GM23338 (cell line): ENCODE measurements around the gene CDC42SE1. TPM values are rescaled to one million over a fixed set of nuclear protein-coding genes. Genes with fewer than 3 reads are reported as not detected.

Experiments
- ATAC-seq: fragments of 200-7000 bp; cut with Tn5 transposase; 3 replicates; pipeline ENCODE4 v1.9.1; 2020
- DNase-seq: peaks from one replicate; pipeline ENCODE4 v3.0.0-alpha.2; 2015; ENCODE audit warnings: low spot score
- H2AFZ ChIP-seq: fragments of 200-600 bp; sonication (generic); 2 replicates; pipeline ENCODE4 v1.8.0; 2016; ENCODE audit warnings: antibody characterized with exemption, mild to moderate bottlenecking, moderate library complexity
- H3F3A ChIP-seq: fragments of 200-600 bp; sonication (generic); replicated peaks from 2 replicates; pipeline ENCODE4 v1.8.0; 2017; ENCODE audit warnings: antibody characterized with exemption, mixed run types, low read depth
- H3K27ac ChIP-seq: fragments of 200-600 bp; sonication (generic); 2 replicates; pipeline ENCODE4 v1.6.1; 2016; ENCODE audit warnings: low read depth
- H3K27me3 ChIP-seq: fragments of 200-600 bp; sonication (generic); 2 replicates; pipeline ENCODE4 v1.8.0; 2016; ENCODE audit warnings: mild to moderate bottlenecking, mixed run types, moderate library complexity; ENCODE audit not compliant: insufficient read depth
- H3K36me3 ChIP-seq: fragments of 200-600 bp; sonication (generic); 2 replicates; pipeline ENCODE4 v1.8.0; 2016; ENCODE audit warnings: mild to moderate bottlenecking; ENCODE audit not compliant: insufficient read depth
- H3K4me1 ChIP-seq: fragments of 200-600 bp; sonication (generic); 2 replicates; pipeline ENCODE4 v1.8.0; 2016; ENCODE audit warnings: mild to moderate bottlenecking, moderate library complexity; ENCODE audit not compliant: insufficient read depth
- H3K4me2 ChIP-seq: fragments of 200-600 bp; sonication (generic); 2 replicates; pipeline ENCODE4 v1.7.1; 2017; ENCODE audit warnings: mixed run types
- H3K4me3 ChIP-seq: fragments of 200-600 bp; sonication (generic); 2 replicates; pipeline ENCODE4 v1.6.1; 2016; ENCODE audit warnings: mixed run types
- H3K79me2 ChIP-seq: fragments of 200-600 bp; sonication (generic); replicated peaks from 2 replicates; pipeline ENCODE4 v1.8.0; 2017; ENCODE audit warnings: mild to moderate bottlenecking; ENCODE audit not compliant: insufficient read depth
- H3K9me2 ChIP-seq: fragments of 200-600 bp; sonication (generic); 2 replicates; pipeline ENCODE4 v1.8.0; 2017; ENCODE audit not compliant: insufficient read depth
- H4K20me1 ChIP-seq: fragments of 200-600 bp; sonication (generic); replicated peaks from 2 replicates; pipeline ENCODE4 v1.8.0; 2017; ENCODE audit warnings: mild to moderate bottlenecking; ENCODE audit not compliant: insufficient read depth
- H3K27ac Mint-ChIP-seq: 2 replicates; pipeline ENCODE4 v1.8.0; 2020; ENCODE audit warnings: inconsistent platforms, mild to moderate bottlenecking, moderate library complexity, mixed read lengths
- H3K27me3 Mint-ChIP-seq: 3 replicates; pipeline ENCODE4 v1.8.0; 2022; ENCODE audit warnings: low read depth, mild to moderate bottlenecking, moderate library complexity, mixed read lengths, inconsistent platforms; ENCODE audit not compliant: insufficient read depth, poor library complexity
- H3K36me3 Mint-ChIP-seq: 3 replicates; pipeline ENCODE4 v1.8.0; 2021; ENCODE audit warnings: low read depth, mild to moderate bottlenecking, inconsistent platforms, moderate library complexity, mixed read lengths
- H3K4me1 Mint-ChIP-seq: 3 replicates; pipeline ENCODE4 v1.8.0; 2020; ENCODE audit warnings: mild to moderate bottlenecking, inconsistent platforms, mixed read lengths
- H3K4me3 Mint-ChIP-seq: 3 replicates; pipeline ENCODE4 v1.8.0; 2021; ENCODE audit warnings: moderate library complexity, mild to moderate bottlenecking, inconsistent platforms, mixed read lengths
- H3K9me3 Mint-ChIP-seq: 3 replicates; pipeline ENCODE4 v1.8.0; 2020; ENCODE audit warnings: moderate library complexity, mild to moderate bottlenecking, inconsistent platforms, mixed read lengths
- CREB1 ChIP-seq: fragments of 250-450 bp; sonication (Bioruptor Pico); IDR thresholded peaks from 2 replicates; pipeline ENCODE4 v1.5.0; 2020; ENCODE audit warnings: low read depth, mild to moderate bottlenecking, moderate library complexity
- EZH2 ChIP-seq: fragments of 200-600 bp; sonication (generic); IDR thresholded peaks from one replicate; pipeline ENCODE4 v1.8.0; 2017; ENCODE audit warnings: antibody characterized with exemption, mild to moderate bottlenecking, low read depth; ENCODE audit not compliant: unreplicated experiment
- NANOG ChIP-seq: IDR thresholded peaks from 2 replicates; pipeline ENCODE4 v1.6.1; 2016; ENCODE audit warnings: antibody characterized with exemption, borderline replicate concordance
- STAT1 ChIP-seq: IDR thresholded peaks from one replicate; pipeline ENCODE4 v1.6.1; 2016; ENCODE audit warnings: antibody characterized with exemption; ENCODE audit not compliant: unreplicated experiment
- ZNF114 ChIP-seq: fragments of 250-450 bp; sonication (Bioruptor Pico); IDR thresholded peaks from 2 replicates; pipeline ENCODE4 v1.5.0; 2020; ENCODE audit warnings: mild to moderate bottlenecking, moderate library complexity
- ZNF331 ChIP-seq: fragments of 250-450 bp; sonication (Bioruptor Pico); IDR thresholded peaks from 2 replicates; pipeline ENCODE4 v1.5.0; 2020; ENCODE audit warnings: low read depth, mild to moderate bottlenecking, moderate library complexity
- polyA plus RNA-seq: library from polyadenylated mRNA; unstranded; fragments of >200 nt; fragmentation: Nextera tagmentation; extraction: Ambion mirVana; gene quantifications from 2 replicates; pipeline ENCODE4 v1.2.1, GENCODE V29; 2016
- total RNA-seq: library from RNA; depleted of rRNA; stranded (reverse); fragments of >200 nt; shearing (Covaris generic); gene quantifications from 2 replicates; pipeline ENCODE4 v1.2.3, GENCODE V29; 2014
- TF ChIP-seq, protein P1 (sequence below): IDR thresholded peaks from one replicate; pipeline ENCODE4 v1.6.1; 2018; ENCODE audit warnings: antibody characterized with exemption; ENCODE audit not compliant: unreplicated experiment
- TF ChIP-seq, protein P2 (sequence below), 2 experiments: fragments of 200-600 bp in 1 of 2; sonication (generic) in 1 of 2; conservative IDR thresholded peaks; 2 replicates each; pipeline versions ENCODE4 v1.5.1 to v1.6.1; 2016 to 2017; ENCODE audit warnings: antibody characterized with exemption in 2 of 2, low read depth in 2 of 2, mild to moderate bottlenecking in 2 of 2, moderate library complexity in 1 of 2
- TF ChIP-seq, protein P3 (sequence below): fragments of 250-450 bp; sonication (Bioruptor Pico); IDR thresholded peaks from 2 replicates; pipeline ENCODE4 v1.5.0; 2020; ENCODE audit warnings: mild to moderate bottlenecking, moderate library complexity

CDC42SE1 gene
- total and polyA plus RNA-seq, 2 experiments from 2014 or later, result 18.3 to 49.1 TPM

DNA sequence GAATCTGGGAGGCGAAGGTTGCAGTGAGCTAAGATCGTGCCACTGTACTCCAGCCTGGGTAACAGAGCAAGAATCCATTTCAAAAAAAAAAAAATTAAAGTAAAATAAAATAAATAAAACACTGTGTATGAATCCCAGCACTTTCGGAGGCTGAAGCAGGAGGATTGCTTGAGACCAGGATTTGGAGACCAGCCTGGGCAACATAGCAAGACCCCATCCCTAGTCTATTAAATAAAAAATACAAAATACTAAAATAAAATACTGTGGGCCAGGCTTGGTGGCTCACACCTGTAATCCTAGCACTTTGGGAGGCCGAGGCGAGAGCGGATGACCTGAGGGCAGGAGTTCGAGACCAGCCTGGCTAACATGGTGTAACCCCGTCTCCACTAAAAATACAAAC, 27.3 kb downstream of the CDC42SE1 start:
- Mint-ChIP-seq H3K27me3 (peaks cover 6% of the 10 kb centered on the region), H3K4me3 (no peak overlapping the region), H3K9me3 (no peaks in the 10 kb centered on the region), H3K27ac (no peak overlapping the region), H3K36me3 (peaks cover 40% of the 10 kb centered on the region), H3K4me1 (peaks cover 10% of the 10 kb centered on the region)
- TF ChIP-seq, protein P1, sequence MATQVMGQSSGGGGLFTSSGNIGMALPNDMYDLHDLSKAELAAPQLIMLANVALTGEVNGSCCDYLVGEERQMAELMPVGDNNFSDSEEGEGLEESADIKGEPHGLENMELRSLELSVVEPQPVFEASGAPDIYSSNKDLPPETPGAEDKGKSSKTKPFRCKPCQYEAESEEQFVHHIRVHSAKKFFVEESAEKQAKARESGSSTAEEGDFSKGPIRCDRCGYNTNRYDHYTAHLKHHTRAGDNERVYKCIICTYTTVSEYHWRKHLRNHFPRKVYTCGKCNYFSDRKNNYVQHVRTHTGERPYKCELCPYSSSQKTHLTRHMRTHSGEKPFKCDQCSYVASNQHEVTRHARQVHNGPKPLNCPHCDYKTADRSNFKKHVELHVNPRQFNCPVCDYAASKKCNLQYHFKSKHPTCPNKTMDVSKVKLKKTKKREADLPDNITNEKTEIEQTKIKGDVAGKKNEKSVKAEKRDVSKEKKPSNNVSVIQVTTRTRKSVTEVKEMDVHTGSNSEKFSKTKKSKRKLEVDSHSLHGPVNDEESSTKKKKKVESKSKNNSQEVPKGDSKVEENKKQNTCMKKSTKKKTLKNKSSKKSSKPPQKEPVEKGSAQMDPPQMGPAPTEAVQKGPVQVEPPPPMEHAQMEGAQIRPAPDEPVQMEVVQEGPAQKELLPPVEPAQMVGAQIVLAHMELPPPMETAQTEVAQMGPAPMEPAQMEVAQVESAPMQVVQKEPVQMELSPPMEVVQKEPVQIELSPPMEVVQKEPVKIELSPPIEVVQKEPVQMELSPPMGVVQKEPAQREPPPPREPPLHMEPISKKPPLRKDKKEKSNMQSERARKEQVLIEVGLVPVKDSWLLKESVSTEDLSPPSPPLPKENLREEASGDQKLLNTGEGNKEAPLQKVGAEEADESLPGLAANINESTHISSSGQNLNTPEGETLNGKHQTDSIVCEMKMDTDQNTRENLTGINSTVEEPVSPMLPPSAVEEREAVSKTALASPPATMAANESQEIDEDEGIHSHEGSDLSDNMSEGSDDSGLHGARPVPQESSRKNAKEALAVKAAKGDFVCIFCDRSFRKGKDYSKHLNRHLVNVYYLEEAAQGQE, result no peak
- TF ChIP-seq, protein P2, sequence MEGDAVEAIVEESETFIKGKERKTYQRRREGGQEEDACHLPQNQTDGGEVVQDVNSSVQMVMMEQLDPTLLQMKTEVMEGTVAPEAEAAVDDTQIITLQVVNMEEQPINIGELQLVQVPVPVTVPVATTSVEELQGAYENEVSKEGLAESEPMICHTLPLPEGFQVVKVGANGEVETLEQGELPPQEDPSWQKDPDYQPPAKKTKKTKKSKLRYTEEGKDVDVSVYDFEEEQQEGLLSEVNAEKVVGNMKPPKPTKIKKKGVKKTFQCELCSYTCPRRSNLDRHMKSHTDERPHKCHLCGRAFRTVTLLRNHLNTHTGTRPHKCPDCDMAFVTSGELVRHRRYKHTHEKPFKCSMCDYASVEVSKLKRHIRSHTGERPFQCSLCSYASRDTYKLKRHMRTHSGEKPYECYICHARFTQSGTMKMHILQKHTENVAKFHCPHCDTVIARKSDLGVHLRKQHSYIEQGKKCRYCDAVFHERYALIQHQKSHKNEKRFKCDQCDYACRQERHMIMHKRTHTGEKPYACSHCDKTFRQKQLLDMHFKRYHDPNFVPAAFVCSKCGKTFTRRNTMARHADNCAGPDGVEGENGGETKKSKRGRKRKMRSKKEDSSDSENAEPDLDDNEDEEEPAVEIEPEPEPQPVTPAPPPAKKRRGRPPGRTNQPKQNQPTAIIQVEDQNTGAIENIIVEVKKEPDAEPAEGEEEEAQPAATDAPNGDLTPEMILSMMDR (conservative IDR thresholded peaks at IDR 0.05; ENCODE audit: low read depth in 2 of 2), result no peak
- no peak for TF ChIP-seq NANOG
- no peak for TF ChIP-seq STAT1
- TF ChIP-seq CREB1, result no peak
- no peak for TF ChIP-seq ZNF114 (CRISPR knock-in tag)
- TF ChIP-seq ZNF331, result no peak
- no peak for TF ChIP-seq EZH2
- TF ChIP-seq, protein P3, sequence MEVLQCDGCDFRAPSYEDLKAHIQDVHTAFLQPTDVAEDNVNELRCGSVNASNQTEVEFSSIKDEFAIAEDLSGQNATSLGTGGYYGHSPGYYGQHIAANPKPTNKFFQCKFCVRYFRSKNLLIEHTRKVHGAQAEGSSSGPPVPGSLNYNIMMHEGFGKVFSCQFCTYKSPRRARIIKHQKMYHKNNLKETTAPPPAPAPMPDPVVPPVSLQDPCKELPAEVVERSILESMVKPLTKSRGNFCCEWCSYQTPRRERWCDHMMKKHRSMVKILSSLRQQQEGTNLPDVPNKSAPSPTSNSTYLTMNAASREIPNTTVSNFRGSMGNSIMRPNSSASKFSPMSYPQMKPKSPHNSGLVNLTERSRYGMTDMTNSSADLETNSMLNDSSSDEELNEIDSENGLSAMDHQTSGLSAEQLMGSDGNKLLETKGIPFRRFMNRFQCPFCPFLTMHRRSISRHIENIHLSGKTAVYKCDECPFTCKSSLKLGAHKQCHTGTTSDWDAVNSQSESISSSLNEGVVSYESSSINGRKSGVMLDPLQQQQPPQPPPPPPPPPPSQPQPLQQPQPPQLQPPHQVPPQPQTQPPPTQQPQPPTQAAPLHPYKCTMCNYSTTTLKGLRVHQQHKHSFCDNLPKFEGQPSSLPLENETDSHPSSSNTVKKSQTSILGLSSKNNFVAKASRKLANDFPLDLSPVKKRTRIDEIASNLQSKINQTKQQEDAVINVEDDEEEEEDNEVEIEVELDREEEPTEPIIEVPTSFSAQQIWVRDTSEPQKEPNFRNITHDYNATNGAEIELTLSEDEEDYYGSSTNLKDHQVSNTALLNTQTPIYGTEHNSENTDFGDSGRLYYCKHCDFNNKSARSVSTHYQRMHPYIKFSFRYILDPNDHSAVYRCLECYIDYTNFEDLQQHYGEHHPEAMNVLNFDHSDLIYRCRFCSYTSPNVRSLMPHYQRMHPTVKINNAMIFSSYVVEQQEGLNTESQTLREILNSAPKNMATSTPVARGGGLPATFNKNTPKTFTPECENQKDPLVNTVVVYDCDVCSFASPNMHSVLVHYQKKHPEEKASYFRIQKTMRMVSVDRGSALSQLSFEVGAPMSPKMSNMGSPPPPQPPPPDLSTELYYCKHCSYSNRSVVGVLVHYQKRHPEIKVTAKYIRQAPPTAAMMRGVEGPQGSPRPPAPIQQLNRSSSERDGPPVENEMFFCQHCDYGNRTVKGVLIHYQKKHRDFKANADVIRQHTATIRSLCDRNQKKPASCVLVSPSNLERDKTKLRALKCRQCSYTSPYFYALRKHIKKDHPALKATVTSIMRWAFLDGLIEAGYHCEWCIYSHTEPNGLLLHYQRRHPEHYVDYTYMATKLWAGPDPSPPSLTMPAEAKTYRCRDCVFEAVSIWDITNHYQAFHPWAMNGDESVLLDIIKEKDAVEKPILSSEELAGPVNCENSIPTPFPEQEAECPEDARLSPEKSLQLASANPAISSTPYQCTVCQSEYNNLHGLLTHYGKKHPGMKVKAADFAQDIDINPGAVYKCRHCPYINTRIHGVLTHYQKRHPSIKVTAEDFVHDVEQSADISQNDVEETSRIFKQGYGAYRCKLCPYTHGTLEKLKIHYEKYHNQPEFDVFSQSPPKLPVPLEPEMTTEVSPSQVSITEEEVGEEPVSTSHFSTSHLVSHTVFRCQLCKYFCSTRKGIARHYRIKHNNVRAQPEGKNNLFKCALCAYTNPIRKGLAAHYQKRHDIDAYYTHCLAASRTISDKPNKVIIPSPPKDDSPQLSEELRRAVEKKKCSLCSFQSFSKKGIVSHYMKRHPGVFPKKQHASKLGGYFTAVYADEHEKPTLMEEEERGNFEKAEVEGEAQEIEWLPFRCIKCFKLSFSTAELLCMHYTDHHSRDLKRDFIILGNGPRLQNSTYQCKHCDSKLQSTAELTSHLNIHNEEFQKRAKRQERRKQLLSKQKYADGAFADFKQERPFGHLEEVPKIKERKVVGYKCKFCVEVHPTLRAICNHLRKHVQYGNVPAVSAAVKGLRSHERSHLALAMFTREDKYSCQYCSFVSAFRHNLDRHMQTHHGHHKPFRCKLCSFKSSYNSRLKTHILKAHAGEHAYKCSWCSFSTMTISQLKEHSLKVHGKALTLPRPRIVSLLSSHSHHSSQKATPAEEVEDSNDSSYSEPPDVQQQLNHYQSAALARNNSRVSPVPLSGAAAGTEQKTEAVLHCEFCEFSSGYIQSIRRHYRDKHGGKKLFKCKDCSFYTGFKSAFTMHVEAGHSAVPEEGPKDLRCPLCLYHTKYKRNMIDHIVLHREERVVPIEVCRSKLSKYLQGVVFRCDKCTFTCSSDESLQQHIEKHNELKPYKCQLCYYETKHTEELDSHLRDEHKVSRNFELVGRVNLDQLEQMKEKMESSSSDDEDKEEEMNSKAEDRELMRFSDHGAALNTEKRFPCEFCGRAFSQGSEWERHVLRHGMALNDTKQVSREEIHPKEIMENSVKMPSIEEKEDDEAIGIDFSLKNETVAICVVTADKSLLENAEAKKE (CRISPR knock-in tag), result no peak
- no peak for DNase-seq
- Histone ChIP-seq H3K36me3 (peaks cover 3% of the 10 kb centered on the region; the same call in 1 of the 2 replicates), H3K9me2 (no peaks in the 10 kb centered on the region), H4K20me1 (no peaks in the 10 kb centered on the region; the same call in none of the 2 replicates), H3K4me3 (no peak overlapping the region), H3K27ac (no peak overlapping the region), H3K27me3 (no peaks in the 10 kb centered on the region), H3F3A (no peaks in the 10 kb centered on the region), H3K4me1 (0 out of 2 replicates have a peak, but pooled peaks cover 9% of the 10 kb centered on the region), H3K4me2 (no peak overlapping the region), H3K79me2 (no peaks in the 10 kb centered on the region), H2AFZ (no peak overlapping the region)
- no peak for ATAC-seq
